Activated gamma-delta T cell (primary cell): ENCODE data around the gene KRT16.
"Not testable (repeated sequence)": the region's sequence is repeated elsewhere in the genome, so short reads cannot be mapped to it uniquely, and the experiment has no call there.

Experiments
- DNase-seq: peaks from one replicate; lab custom pipeline; 2025; lab: John Stamatoyannopoulos, UW

Gene KRT16

DNA sequence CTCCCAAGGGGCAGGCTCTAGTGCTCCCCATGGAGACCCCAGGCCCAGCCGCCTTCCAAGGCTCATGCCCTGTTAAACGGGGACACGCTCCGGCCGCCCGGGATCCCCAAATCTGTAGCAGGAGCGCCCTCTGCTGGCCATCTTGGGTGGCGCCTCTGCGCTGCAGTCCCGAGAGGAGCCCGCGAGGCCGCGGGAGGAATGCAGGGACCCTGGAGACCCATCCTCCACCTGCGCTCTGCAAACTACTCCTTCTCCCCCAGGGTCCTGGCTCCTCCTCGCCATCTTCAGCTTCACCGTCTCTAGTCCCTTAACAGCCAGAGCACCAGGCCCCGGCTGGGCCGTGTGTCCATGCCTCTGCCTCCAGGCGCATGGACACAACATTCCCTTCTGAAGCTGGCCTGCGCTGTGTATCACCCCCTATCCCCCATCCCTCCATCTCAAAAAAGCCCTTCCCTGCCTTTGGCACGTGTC lies 35.4 kb upstream of the KRT16 start:
- DNase-seq = peak; percentile 62

DNA sequence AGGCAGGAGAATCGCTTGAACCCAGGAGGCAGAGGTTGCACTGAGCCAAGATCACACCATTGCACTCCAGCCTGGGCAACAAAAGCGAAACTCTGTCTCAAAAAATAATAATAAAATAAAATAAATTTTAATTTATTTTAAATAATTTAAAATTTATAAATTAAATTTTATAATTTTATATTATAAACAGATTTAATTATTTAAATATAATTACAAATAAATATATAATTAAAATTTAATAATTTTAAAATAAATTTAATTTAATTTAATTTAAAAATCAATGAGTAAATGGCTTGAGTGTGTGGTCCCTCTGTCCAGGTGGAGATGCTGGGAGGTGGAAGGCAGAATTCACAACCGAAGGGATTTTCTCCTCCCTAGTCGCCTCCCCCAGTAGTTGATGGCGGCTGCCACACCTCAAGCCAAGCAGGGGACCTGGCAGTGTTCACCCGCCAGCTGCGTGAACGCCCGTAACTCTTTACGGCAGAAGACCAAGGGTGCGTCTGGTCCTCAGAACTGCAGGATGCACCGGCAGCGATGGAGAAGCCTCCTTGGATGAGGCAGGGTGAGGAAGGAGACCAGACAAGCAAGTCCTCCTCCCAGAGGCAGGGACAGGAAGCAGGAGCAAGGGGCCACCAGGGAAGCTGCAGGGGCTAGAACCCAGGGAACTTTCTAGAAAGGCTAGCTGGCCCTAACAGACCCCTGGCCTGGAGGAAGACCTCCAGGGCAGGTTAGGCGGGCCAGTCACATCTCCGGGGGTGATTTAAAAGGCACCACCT lies 34.7 kb upstream of the KRT16 start:
- DNase-seq = no peak

GRCh38 chr17:41642252-41643156 lies 29.9 kb upstream of the KRT16 start:
- no peak for DNase-seq

DNA sequence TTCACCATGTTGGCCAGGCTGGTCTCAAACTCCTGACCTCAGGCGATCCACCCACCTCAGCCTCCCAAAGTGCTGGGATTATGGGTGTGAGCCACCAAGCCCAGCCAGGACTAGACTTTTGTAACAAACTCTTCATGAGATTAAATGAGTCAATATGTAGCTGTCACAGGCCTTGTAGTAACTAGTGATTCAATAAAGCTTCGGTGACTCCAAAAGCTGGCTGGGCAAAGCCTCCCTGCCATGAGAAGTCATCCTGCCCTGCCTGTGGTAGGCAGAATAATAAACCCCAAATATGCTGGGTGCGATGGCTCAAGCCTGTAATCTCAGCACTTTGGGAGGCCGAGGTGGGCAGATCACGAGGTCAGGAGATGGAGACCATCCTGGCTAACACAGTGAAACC lies 28.0 kb upstream of the KRT16 start:
- DNase-seq = not testable (repeated sequence)

- DNase-seq = no peak
Observed at GRCh38 chr17:41639492-41640473, 27.2 kb upstream of the KRT16 start.

DNA sequence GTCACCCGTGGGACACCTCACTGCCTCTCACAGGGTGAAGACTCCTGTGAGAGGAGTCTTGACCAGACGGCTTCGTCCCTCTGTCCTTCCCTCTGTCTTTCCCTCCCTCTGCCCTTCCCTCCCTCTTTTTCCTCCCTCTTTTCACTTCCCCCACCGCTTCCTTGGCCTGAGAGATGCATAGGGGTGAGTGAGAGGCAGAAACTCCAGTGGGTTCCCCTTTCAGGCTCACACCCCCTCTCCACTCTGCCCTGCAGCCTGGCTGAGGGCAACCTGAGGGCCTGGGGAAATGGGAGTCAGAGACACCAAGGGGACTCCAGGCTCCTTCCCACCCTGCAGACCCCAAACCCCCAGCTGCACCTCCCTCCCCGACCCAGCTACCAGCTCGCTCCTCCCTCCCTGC lies 26.4 kb upstream of the KRT16 start:
- no peak for DNase-seq

DNA sequence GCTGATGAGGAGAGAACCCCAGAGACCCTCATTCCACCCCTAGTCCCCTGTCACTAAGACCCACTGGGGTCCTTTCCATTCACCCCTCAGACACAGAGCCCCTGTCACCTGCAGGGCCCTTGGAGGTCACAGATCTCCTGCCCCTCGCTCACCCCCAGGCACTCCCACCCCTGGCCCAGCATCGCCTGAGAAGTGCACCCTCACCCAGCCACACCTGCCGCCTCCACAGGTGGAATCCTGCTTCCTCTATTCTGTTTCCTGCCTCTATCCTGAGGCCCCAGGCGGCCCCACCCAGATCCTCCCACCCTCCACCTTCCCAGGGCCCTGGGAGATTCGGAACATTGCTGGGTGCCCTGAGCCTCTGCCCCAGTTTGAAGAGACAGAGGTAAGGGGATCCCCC lies 25.6 kb upstream of the KRT16 start:
- no peak for DNase-seq

- no peak for DNase-seq
Observed at GRCh38 chr17:41636652-41637051, 24.1 kb upstream of the KRT16 start.

DNA sequence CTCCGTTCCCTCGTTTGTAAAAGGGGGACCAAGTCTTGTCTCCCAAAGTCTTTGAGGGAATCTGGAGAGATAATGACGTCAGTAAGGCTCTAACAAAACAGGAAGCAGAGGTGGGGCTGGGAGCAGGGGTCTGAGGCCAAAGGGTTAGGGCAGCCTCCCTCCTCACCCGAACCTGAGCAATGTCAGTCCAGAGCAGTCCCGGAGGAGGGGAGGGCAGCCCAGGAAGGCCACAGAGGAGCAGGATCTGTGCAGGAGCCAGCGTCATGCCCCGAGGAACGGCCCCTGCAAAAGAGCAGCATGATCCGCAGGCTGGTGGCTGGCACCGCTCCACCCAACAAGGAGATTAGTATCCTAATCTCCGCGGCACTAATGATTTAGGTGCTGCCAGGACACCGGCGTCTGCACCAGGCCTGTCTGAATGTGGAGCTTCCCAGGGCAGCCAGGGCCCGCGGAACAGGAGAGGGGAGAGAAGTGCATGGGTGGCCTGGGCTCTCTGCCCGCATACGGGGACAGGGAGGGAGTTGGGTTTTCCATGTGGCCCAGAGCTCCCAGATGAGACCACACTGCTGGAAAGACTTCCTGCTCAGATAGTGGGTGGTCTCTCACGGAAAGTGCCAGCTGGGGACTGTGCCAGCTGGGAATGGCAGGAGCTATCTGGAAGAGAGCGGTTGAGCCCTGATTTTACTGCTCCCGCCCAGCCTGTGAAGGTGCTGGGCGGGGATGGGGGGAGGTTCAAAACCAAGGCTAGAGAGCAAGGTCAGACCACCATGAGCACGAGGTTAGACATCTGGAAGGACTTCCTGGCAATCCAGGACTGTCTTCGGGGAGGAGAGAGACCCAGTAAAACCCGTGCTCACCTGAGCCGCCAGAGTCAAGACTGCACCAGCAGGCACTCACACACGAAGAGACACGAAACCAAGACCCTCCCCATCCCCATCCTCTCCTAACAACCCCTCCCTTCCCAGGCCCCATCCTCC lies 22.8 kb upstream of the KRT16 start:
- DNase-seq = no peak

DNA sequence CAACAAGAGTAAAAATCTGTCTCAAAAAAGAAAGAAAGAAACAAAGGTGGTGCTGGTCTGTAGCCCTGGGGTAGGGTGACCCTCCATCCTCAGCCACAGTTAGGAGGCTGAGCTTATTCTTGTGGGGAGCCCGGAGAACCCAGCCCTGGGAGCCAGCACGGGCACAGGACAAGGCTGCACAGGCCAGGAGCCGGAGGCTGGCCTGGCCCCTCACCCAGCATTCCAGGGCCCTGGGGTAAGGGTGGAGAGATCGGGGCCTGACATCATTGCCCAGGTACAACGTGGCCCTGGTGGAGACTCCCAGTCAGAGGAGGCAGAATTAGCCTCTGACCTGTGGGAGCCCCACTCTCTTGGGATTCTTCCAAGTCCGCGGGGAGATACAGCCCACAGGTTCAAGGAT lies 22.1 kb upstream of the KRT16 start:
- DNase-seq = no peak

GRCh38 chr17:41633556-41634199 lies 21.1 kb upstream of the KRT16 start:
- no peak for DNase-seq

DNA sequence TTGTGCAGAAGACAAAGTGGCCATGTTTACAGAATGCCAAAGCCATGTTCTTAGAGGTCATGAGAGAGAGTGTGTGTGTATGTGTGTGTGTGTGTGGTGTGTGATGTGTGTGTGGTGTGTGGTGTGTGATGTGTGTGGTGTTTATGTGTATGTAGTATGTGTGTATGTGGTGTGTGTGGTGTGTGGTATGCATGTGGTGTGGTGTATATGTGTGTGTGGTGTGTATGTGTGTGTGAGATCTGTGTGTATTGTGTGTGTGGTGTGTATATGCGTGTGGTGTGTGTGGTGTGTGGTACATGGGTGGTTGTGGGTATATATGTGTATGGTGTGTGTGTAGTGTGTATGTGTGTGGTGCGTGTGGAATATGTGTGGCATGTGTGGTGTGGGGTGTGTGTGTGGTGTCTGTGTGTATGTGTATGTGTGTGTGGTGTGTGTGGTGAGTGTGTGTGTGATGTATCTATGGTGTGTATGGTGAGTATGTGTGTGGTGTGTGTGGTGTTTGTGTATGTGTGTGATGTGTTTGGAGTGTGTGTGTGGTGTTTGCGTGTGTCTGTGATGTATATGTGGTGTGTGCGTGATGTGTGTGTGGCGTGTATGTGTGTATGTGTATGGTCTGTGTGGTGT lies 20.0 kb upstream of the KRT16 start:
- DNase-seq = no peak

DNA sequence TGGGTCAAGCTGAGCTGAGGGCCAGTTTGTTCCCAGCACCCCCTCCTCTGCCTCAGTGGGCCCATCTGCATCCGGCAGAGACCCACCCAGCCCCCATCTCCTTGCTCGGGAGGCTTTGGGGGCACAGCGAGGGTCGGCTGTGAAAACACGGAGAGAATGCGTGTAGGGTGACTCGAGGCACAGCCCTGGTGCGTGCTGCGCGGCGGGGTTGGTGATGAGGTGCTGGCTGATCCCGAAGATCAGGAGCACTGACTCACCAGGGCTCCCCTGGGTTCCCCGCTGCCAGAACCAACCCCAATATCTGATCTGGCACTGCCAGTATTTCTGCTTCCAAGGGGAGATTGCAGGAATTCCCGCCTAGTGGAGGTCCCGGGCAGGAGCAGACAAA lies 19.3 kb upstream of the KRT16 start:
- DNase-seq = no peak

- DNase-seq = no peak
Observed at GRCh38 chr17:41631025-41631897, 18.7 kb upstream of the KRT16 start.

DNA sequence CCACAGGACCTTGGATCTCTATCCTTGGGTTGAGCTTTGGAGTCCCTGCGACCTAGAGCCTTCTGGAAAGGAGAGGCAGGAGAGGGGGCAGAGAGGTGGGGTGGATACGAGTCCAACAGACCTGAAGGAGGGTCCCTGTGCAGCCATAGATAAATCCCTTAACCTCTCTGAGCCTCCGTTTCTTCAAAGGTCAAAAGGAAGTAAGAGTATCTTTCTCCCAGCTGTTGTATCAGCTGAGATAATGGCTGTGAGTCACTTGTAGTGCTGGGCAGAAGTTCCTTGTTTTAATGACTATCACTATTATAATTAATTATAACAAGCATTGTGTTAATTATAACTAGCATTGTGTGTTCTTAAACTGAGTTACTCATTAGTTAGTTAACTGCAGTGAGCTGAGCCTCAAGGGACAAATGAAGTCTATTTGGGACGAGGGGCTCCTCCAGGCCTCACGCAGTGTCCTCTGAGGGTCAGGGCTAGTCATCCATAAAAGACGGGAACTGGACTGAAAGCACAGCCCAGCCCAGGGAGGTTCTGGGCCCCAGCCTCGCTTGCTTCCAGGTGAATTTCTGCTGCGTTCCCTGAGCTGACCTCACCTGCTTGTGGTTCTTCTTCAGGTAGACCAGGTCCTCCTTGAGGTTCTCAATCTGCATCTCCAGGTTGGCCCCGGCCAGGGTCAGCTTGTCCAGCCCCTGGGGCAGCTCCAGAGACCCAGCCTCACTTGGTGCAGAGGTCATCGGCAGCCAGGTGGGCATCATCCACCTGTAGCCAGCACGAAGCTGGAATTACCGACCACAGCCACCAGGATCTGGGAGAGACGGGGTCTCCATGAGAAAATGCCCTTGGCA lies 17.5 kb upstream of the KRT16 start:
- DNase-seq = no peak

DNA sequence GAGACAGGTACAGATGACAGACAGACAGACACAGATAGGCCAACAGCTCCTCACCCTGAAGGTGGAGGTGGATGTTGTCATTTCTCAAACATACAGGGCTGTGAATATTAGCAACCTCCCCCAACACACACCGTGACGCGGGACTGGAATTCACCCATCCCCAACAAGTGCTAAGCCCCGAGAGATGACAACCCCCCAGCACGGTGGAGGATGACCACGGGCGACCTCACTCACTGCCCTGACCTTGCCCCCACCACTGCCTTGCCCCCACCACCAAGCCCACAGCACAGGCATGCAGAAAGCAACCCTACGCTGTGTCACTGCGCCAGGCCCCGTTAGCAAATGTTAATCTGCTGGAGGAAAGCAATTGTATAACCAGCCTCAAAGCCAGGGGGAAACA lies 16.7 kb upstream of the KRT16 start:
- no peak for DNase-seq

GRCh38 chr17:41628621-41629255 lies 16.2 kb upstream of the KRT16 start:
- DNase-seq = not testable (repeated sequence)
